ENCODE results near the gene PTH2.
"Not testable (repeated sequence)": the region's sequence is repeated elsewhere in the genome, so short reads cannot be mapped to it uniquely, and the experiment has no call there.

Gene PTH2

GRCh38 chr19:49423071-49423984, at the start of gene PTH2:
Gene PTH2, minus strand, starts transcription at chr19:49423441. Its CDS starts 102 bp downstream, at chr19:49423339.
- DNase-seq (ENCODE audit: low read depth in 2 of 3, low spot score in 2 of 3), result no peak

GRCh38 chr19:49472936-49473335, 49.7 kb upstream of the PTH2 start:
- DNase-seq (ENCODE audit: low read depth in 2 of 3, low spot score in 2 of 3), result no peak

- no peak for DNase-seq (ENCODE audit: low read depth in 2 of 3, low spot score in 2 of 3)
Observed at GRCh38 chr19:49470615-49470978, 47.4 kb upstream of the PTH2 start.

DNA sequence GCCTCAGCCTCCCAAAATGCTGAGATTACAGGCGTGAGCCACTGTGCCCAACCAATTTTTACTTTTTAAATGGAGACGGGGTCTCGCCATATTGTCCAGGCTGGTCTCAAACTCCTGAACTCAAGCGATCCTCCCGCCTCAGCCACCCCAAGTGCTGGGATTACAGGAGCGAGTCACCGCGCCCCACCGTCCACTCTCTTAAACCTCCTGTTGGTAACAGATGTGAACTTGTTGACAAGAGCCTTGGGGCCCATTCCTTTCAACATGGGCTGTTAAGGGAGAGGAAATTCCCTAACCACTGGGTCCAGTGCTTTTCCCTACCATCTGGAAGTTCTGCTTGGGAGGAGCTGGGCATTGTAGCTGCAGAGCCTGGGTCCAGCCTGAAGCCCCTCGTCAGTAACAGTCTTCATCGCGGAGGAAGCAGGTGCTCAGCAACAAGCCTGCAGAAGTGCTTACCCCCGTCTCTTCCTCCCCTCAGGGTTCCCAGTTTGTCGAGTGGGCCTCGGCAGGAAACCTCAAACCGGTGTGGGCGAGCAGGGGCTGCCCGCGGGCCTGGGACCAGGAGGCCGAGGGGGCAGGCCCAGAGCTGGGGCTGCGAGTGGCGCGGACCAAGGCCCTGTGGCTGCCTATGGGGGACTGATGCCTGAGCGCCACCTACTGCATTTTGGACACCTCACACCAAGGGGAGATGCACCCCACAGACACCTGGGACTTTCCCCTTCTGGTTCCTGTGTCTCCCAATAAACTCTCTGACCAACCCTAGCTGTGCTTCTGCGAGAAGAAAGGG, 46.8 kb upstream of the PTH2 start:
- peak in 1 of 3 experiments; percentile 91 for DNase-seq (ENCODE audit: low read depth in 2 of 3, low spot score in 2 of 3)

DNA sequence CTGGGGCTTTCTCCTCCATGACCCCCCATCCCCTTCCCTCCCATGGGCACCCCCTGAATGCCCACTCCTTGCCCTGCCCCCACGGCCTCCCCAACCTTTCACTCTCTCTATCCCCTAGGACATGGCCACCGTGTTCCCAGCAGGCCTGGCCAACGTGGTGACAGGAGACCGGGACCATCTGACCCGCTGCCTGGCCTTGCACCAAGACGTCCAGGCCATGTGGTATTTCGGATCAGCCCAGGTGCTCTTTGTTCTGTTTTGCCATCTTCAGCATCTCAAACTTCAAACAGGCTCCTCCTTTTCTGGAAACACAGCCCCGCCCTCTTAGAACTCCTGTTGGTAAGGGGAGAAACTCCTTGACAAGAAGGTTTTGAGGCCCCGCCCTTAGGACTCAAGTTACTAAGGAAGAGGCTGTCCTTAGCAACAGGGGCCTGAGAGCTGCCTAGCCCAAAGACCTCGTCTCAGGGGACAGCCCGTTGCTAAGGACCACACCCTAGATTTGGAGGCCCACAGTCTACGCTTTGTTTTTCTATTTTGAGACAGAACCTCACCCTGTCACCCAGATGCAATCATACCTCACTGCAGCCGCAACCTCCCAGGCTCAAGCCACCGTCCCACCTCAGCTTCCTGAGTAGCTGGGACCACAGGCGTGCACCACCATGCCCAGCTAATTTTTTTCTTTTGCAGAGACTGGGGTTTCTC, 45.7 kb upstream of the PTH2 start:
- DNase-seq (ENCODE audit: low read depth in 2 of 3, low spot score in 2 of 3), result peak in 1 of 3 experiments; percentile 63

GRCh38 chr19:49468199-49468598, 45.0 kb upstream of the PTH2 start:
- no peak for DNase-seq (ENCODE audit: low read depth in 2 of 3, low spot score in 2 of 3)

- DNase-seq (ENCODE audit: low read depth in 2 of 3, low spot score in 2 of 3), result no peak
Observed at GRCh38 chr19:49465371-49465770, 42.1 kb upstream of the PTH2 start.

DNA sequence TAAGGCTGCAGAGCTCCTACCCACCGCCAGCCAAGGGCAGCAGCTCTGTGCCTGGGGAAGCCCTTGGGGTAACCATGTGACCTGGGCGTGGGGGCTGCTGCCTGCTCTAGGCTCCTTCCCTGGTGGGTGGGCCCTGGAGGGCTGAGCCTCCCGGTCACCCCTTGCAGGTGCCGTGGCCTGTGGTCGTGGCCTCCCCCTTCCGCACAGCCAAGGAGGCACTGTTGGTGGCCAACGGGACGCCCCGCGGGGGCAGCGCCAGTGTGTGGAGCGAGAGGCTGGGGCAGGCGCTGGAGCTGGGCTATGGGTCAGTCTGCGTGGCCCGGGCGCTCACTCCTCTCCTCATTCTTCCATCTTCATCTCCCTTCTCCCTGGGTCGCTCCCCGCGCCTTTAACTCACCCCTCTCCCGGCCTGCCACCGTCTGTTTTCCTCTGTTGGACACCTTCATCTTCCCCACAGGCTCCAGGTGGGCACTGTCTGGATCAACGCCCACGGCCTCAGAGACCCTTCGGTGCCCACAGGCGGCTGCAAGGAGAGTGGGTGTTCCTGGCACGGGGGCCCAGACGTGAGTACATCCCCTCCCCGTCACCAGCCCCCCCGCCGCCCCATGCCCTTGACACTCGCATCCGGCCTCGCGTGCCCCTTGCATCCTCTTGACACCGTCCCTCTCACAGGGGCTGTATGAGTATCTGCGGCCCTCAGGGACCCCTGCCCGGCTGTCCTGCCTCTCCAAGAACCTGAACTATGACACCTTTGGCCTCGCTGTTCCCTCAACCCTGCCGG, 40.9 kb upstream of the PTH2 start:
- DNase-seq (ENCODE audit: low read depth in 2 of 3, low spot score in 2 of 3), result no peak

GRCh38 chr19:49462492-49462891, 39.3 kb upstream of the PTH2 start:
- no peak for DNase-seq (ENCODE audit: low read depth in 2 of 3, low spot score in 2 of 3)

- DNase-seq (ENCODE audit: low read depth in 2 of 3, low spot score in 2 of 3), result no peak
Observed at GRCh38 chr19:49461656-49462055, 38.4 kb upstream of the PTH2 start.

DNA sequence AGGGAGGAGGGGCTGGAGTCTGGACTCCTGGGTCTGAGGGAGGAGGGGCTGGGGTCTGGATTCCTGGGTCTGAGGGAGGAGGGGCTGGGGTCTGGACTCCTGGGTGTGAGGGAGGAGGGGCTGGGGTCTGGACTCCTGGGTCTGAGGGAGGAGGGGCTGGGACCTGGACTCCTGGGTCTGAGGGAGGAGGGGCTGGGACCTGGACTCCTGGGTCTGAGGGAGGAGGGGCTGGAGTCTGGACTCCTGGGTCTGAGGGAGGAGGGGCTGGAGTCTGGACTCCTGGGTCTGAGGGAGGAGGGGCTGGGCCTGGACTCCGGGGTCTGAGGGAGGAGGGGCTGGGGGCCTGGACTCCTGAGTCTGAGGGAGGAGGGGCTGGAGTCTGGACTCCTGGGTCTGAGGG, 37.9 kb upstream of the PTH2 start:
- DNase-seq (ENCODE audit: low read depth in 2 of 3, low spot score in 2 of 3), result not testable (repeated sequence)

GRCh38 chr19:49459388-49459787, 36.1 kb upstream of the PTH2 start:
- no peak for DNase-seq (ENCODE audit: low read depth in 2 of 3, low spot score in 2 of 3)

DNA sequence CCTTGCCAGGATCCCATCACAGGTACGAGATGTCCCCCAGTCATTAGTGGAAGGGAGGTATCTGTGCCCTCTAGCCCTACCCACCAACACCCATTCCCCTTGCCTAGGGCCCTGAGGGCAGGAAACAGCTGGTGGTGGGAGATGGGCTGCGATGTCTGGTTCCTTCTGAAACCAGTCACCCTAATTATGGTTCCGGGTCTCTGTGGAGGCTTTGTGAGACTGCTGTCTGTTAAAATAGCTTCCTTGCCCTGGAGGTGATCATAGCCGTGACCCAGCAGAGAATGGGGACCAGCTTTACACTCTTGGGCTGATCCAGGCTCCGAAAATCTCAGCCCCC, 35.3 kb upstream of the PTH2 start:
- no peak for DNase-seq (ENCODE audit: low read depth in 2 of 3, low spot score in 2 of 3)

GRCh38 chr19:49456326-49456725, 33.1 kb upstream of the PTH2 start:
- DNase-seq (ENCODE audit: low read depth in 2 of 3, low spot score in 2 of 3), result no peak

DNA sequence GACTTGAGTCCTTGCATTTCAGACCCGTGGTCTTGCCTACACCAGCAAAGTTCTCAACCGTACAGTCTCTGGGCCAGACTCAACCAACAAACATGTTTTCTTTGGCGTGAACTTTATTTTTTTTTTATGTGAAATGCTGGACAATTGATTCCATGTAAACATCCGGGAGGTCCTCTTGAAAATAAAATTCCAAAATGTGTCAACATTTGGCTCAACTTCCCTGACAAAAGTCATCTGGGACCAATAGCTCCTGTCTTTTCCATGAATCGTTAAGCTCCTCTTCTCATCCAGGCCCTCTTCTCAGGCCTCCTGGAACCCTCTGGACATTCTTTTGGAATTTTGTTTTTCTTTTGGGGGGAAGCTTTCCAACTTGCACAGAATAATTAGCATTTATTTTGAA, 32.5 kb upstream of the PTH2 start:
- DNase-seq (ENCODE audit: low read depth in 2 of 3, low spot score in 2 of 3), result no peak

DNA sequence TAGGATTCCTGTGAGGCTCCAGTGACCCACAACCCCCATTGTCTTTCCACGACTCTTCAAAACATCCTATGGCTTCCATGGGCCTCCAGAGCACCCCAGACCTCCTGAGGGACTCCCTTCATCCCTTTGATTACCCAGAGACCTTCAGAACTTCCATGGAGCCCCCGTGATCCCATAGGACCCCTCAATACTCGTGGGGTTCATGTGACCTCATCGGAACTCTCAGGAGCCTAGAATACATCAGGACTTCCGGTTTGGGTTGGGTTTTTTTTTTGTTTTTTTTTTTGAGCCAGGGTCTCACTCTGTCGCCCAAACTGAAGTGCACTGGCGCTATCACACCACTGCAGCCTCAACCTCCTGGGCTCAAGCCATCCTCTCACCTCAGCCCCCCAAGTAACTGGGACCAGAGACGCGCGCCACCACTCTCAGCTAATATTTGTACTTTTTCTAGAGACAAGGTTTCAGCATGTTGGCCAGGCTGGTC, 30.6 kb upstream of the PTH2 start:
- no peak for DNase-seq (ENCODE audit: low read depth in 2 of 3, low spot score in 2 of 3)

DNA sequence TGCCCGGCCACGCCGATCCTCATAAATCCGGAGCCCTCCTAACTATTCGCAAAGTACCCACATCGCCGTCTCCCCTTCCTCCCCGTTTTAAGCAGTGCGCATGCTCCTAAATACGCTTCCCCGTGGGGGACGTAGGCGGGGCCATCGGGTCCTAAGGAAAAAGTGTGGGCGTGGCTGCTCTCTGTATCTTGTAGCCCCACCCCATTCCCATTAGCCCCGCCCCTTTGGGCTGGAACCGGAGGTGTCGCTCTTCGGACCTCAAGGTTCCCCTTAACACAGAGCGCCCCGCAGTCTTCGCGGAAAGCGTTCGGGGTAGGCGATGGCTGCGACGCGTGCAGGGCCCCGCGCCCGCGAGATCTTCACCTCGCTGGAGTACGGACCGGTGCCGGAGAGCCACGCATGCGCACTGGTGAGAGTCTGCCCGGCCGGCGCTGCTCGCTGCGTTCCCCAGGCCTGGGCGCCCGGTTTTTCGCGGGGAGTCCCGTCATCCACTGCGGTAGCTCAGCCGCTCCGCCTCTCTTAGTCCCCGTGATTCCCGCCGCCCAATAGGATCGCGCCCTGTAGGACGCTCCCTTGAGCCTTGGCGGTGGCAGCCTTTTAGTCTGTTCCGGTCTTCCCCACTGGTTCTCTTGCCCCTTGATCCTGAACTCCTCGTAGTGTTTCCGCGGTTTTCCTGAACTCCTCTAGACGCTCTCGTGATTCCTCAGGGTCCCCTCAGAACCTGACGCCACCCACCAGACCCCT, 29.9 kb upstream of the PTH2 start, which contains the start of gene ALDH16A1:
TSS of gene ALDH16A1 (plus strand) at position 213 of the 744 bp plus-strand sequence. CDS start at position 320, 107 bp downstream.
- peak; percentile 92 to 96 (median 95) for DNase-seq (ENCODE audit: low read depth in 2 of 3, low spot score in 2 of 3)

DNA sequence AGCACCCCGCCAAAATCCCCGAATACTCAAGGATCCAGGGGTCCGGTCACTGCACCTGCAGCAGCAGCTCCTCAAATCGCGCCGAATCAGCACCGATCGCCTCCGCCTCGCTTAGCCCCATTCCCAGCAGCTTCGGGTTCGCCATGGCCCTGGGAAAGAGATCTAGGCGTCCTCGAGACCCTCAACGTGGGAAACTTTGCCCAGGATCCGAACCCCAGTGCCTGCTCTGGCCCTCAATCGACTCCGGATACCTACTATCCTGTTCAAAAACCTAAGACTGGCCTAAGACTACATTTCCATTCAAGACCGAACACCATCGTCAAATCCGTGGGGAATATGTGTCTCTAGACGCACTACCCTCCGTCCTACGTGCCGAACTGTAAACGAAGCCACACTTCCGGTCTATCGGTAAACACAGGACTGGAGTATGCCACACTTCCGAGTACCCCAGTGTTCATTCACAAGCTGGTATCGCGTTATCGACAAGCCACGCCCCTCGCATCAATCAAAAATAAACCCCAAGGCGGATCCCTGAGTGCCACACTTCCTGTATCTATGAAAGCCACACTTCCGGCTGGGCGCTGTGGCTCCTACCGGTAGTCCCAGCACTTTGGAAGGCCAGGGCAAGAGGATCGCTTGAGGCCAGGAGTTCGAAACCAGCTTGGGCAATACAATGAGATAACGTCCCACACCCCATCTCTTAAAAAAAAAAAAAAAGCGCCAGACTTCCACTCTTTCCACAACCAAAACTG, 28.4 kb upstream of the PTH2 start, which contains the start of gene PIH1D1:
TSS of gene PIH1D1 (minus strand) at position 385 of the 752 bp plus-strand sequence. CDS start at position 145, 240 bp downstream.
- DNase-seq (ENCODE audit: low read depth in 2 of 3, low spot score in 2 of 3), result peak; percentile 69 to 87 (median 81)

DNA sequence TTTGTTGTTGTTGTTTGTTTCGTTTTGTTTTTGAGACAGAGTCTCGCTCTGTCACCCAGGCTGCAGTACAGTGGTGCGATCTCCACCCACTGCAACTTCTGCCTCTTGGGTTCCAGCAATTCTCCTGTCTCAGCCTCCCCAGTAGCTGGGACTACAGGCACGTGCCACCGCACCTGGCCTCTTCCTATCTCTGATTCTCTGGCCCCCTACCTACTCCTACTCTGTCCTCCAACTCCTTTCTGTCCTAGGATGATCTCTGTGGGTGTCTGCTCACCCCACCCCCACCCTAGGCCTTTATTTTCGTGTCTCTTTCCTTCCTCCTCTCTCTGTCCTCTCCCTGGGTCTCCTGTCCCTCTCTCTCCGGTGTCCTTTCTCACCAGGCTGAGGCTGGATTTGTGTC, 27.2 kb upstream of the PTH2 start:
- DNase-seq (ENCODE audit: low read depth in 2 of 3, low spot score in 2 of 3), result no peak
